ENCODE data around the gene SRM.

DNA sequence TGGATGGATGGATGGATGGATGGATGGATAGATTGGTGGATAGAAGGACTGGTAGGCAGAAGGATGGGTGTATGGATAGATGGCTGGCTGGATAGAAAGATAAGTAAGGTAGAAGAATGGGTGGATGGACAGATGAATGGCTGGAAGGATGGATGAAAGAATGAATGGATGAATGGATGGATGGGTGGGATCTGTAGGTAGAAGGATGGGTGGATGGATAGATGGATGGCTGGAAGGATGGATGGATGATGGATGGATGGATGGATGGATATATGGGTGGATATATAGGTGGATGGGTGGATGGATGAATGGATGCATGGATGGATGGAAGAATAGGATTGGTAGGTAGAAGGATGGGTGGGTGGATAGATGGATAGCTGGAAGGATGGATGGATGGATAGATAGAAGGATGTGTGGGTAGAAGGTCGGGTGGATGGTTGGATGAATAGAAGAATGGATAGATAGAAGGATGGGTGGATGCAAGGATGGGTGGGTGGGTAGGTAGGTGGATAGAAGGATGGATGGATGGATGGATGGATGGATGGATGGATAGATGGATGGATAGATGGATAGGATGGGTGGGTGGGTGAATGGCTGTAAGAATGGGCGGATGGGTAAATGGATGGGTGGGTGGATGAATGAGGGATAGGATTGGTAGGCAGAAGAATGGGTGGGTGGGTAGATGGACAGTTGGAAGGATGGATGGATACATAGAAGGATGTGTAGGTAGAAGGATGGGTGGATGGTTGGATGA, 20.3 kb downstream of the SRM start:
- TF ChIP-seq, protein P1, sequence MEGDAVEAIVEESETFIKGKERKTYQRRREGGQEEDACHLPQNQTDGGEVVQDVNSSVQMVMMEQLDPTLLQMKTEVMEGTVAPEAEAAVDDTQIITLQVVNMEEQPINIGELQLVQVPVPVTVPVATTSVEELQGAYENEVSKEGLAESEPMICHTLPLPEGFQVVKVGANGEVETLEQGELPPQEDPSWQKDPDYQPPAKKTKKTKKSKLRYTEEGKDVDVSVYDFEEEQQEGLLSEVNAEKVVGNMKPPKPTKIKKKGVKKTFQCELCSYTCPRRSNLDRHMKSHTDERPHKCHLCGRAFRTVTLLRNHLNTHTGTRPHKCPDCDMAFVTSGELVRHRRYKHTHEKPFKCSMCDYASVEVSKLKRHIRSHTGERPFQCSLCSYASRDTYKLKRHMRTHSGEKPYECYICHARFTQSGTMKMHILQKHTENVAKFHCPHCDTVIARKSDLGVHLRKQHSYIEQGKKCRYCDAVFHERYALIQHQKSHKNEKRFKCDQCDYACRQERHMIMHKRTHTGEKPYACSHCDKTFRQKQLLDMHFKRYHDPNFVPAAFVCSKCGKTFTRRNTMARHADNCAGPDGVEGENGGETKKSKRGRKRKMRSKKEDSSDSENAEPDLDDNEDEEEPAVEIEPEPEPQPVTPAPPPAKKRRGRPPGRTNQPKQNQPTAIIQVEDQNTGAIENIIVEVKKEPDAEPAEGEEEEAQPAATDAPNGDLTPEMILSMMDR (IDR thresholded peaks at IDR 0.05): no peak
- TF ChIP-seq SIN3A (IDR thresholded peaks at IDR 0.05; ENCODE audit: borderline replicate concordance, insufficient read depth, low read depth, low read length) (no peak), TCF7L2 (IDR thresholded peaks at IDR 0.05; ENCODE audit: low read depth, low read length) (no peak)
